HUES6 (cell line): ENCODE data around the gene ZNF579.
"Not testable (repeated sequence)": the region's sequence is repeated elsewhere in the genome, so short reads cannot be mapped to it uniquely, and the experiment has no call there.

Experiments used
- H3K27ac ChIP-seq: 2 replicates; pipeline ENCODE4 v1.7.0; 2013; ENCODE audit warnings: low read depth, mild to moderate bottlenecking, low read length, inconsistent platforms
- H3K27me3 ChIP-seq: 2 replicates; pipeline ENCODE4 v1.6.1; 2013; ENCODE audit warnings: low read length; ENCODE audit not compliant: control insufficient read depth, insufficient read depth
- H3K36me3 ChIP-seq: 2 replicates; pipeline ENCODE4 v1.6.1; 2013; ENCODE audit warnings: low read length; ENCODE audit not compliant: control insufficient read depth, insufficient read depth
- H3K4me1 ChIP-seq: 2 replicates; pipeline ENCODE4 v1.6.1; 2013; ENCODE audit warnings: low read length; ENCODE audit not compliant: control insufficient read depth, insufficient read depth
- H3K4me3 ChIP-seq: 2 replicates; pipeline ENCODE4 v1.5.1; 2013; ENCODE audit warnings: low read depth, low read length
- H3K9ac ChIP-seq: one replicate; pipeline ENCODE4 v1.6.1; 2013; ENCODE audit warnings: mild to moderate bottlenecking, low read length
- H3K9me3 ChIP-seq: 2 replicates; pipeline ENCODE4 v1.6.1; 2013; ENCODE audit warnings: low read depth, low read length; ENCODE audit not compliant: control insufficient read depth, insufficient read depth

The ZNF579 gene

DNA sequence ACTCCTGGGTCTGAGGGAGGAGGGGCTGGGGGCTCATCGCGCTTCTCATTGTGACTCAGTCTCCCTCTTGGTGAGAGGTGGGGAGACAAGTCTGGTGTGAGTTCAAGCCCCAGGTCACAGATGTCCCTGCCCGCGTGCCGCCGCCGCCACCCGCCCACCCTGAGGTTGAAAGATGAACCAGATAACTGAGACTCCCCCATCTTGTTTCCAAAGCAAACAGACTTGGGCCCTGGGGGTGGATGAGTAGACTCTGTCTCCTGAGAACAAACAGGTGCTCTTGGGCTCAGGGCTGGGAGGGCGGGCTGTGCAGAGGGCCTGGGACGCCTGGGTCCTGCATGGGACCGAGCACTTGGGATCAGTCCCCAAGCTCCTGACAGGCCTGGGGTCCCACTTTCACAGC is 44.3 kb downstream of the ZNF579 start:
- no peaks in the 10 kb centered on the region for H3K36me3 ChIP-seq
- no peak overlapping the region for H3K9ac ChIP-seq

DNA sequence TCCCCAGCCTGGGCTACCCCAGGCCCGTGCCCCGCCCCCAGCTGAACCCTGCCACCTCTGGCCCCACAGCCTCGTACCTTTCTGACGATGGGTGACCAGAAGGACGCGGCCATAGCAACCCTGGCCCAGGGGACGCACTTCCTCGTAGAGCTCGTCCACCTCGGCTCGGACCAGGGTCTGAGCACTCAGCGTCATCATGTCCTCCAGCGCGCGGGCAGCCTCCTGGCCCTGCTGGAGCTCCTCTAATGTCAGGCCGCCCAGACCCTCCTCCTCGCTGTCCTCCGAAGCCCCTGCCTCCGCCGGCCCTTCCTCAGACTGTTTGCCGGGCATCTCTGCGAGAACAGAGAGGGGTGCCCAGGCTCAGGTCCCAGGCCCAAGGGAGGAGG is 44.7 kb downstream of the ZNF579 start:
- H3K4me3 ChIP-seq = no peak overlapping the region
- H3K9ac ChIP-seq = no peak overlapping the region
- no peak overlapping the region for H3K27ac ChIP-seq
- H3K4me1 ChIP-seq = peaks cover 14% of the 10 kb centered on the region
- H3K27me3 ChIP-seq = no peaks in the 10 kb centered on the region; the same call in 1 of the 2 replicates
- no peaks in the 10 kb centered on the region for H3K36me3 ChIP-seq
- H3K9me3 ChIP-seq = no peaks in the 10 kb centered on the region

More for the DNA sequence above, 44.3 kb downstream of the ZNF579 start:
- no peak overlapping the region for H3K27ac ChIP-seq
- no peak overlapping the region for H3K4me3 ChIP-seq
- no peaks in the 10 kb centered on the region for H3K9me3 ChIP-seq
- peaks cover 14% of the 10 kb centered on the region for H3K4me1 ChIP-seq
- H3K27me3 ChIP-seq = no peaks in the 10 kb centered on the region; the same call in 1 of the 2 replicates

DNA sequence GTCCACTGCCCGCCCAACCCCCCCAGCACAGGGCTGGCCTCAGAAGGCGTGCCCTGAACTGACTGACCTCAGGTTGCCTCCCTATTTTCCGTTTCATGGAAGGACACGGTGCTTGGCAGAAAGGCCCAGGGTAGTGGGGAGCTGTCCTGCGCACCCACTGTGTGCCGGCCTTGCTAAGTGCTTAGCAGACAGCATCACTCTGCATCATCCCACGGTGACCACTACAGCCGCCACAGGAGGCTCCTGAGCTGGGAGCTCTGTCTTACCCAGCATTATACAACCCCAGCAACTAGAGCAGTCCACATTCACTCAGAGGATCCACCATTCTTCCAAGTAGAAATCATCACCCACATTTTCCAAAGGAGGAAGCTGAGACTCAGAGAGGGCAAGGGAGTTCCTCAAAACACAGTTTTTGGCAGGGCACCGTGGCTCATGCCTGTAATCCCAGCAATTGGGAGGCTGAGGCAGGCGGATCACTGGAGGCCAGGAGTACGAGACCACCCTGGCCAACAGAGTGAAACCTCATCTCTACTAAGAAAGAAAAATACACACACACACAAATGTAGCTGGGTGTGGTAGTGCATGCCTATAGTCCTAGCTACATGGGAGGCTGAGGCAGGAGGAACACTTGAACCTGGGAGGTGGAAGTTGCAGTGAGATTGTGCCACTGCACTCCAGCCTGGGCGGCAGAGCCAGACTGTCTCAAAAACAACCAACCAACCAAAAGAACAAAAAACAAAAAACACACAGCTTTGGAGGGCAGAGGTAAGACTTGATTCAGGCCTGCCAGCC is 45.3 kb downstream of the ZNF579 start:
- Histone ChIP-seq H3K27ac (no peak overlapping the region), H3K4me3 (no peak overlapping the region), H3K9ac (no peak overlapping the region), H3K9me3 (no peaks in the 10 kb centered on the region), H3K36me3 (no peaks in the 10 kb centered on the region), H3K27me3 (no peaks in the 10 kb centered on the region; the same call in 1 of the 2 replicates), H3K4me1 (peaks cover 14% of the 10 kb centered on the region)

DNA sequence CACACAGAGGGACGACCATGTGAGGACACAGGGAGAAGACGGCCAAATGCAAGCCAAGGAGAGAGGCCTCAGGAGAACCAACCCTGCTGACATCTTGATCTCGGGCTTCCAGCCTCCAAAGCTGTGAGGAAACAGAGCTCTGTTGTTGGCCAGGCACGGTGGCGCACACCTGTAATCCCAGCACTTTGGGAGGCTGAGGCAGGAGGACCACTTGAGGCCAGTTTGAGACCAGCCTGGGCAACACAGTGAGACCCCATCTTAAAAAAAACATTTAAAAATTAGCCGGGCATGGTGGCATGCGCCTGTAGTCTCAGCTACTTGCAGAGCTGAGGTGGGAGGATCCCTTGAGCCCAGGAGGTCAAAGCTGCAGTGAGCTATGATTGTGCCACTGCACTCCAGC is 46.4 kb downstream of the ZNF579 start:
- H3K4me3 ChIP-seq, H3K9me3 ChIP-seq, H3K36me3 ChIP-seq, H3K9ac ChIP-seq, H3K27me3 ChIP-seq, H3K27ac ChIP-seq: not testable (repeated sequence)
- H3K4me1 ChIP-seq = peaks cover 14% of the 10 kb centered on the region

DNA sequence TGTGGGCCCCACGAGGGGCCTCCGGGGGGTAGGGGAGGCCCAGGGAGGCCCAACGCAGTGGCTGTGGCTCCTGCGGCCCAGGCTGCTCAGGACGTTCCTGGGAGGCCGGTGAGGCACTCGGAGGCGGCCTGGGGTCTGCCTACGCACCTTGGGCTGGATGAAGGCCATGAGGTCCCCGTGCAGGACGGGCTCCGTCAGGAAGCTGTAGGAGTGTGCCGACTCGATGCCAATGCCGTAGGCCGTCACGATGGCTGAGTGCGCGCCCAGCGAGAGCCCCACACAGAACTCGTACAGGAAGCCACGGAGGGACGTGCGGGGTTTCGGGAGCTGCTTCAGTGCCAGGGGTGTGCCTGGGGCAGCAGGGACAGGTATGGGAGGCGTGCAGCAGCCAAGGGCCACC is 49.7 kb downstream of the ZNF579 start:
- Histone ChIP-seq H3K27ac (no peak overlapping the region), H3K27me3 (no peaks in the 10 kb centered on the region; the same call in 1 of the 2 replicates), H3K4me3 (no peak overlapping the region), H3K9ac (no peak overlapping the region), H3K4me1 (peaks cover 19% of the 10 kb centered on the region), H3K36me3 (no peaks in the 10 kb centered on the region), H3K9me3 (no peaks in the 10 kb centered on the region; the same call in 1 of the 2 replicates)

DNA sequence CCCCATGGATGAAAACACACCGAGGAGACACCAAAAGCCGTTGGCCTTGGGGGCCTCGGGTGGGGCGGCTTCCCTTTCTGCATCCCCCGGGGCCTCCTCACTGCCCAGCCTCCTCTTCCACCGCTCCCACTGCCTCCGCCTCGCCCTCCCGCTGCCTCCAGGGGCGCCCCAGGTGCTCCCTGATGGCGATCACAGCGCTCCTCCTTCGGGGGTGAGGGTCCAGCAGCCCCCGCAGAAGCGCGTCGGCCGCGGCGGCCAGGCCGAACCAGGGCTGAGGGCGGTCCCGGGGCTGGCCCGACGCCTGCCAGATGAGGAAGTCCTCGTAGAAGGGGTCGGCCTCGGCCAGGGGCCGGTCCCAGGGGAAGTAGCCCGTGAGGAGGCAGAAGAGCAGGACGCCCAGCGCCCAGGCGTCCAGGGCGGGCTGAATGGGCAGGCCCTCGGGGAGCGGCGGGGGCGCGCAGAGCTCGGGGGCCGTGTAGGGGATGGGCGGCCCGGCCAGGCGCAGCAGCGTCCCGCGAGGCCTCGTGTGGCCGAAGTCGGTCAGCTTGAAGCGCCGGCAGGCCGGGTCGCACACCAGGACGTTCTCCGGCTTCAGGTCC is 50.9 kb downstream of the ZNF579 start:
- H3K9ac ChIP-seq = no peak overlapping the region
- peaks cover 23% of the 10 kb centered on the region for H3K4me1 ChIP-seq
- H3K9me3 ChIP-seq = no peaks in the 10 kb centered on the region; the same call in 1 of the 2 replicates
- no peaks in the 10 kb centered on the region for H3K36me3 ChIP-seq
- H3K27me3 ChIP-seq = no peaks in the 10 kb centered on the region; the same call in 1 of the 2 replicates
- H3K27ac ChIP-seq = no peak overlapping the region
- H3K4me3 ChIP-seq = no peak overlapping the region

DNA sequence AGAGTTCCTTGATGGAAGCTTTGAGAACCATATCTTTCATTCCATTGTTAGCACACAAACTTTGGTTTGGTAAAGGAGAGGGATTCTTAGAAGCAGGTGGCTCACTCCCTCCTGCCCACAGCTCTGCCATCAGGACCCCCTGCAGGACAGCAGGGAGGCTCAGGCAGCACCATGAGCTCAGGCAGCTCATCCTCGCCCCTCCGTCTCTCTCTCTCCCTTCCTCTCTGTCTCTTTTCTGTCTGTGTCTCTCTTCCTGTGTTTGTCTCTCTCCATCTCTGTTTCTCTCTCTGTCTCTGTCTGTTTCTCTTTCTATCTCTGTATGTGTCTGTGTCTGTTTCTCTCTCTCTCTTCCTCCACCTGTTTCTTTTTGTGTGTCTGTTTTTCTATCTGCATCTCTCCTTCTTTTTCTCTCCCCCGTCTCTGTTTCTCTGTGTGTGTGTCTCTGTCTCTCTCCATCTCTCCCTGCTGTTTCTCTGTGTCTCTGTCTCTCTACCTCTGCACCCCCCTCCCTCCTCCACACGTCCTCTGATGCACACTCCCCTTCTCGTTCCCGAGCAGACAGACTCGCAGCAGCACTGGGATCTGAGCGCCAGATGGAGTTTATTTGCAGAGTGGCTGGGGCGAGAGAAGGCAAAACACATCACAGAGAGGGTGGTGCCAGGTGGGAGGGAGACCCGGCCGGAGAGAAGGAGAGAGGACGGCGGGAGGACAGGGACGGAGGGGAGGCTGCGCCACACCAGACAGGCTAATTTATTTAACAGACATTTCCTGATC is 52.4 kb downstream of the ZNF579 start:
- peak overlapping the region; percentile 19 for H3K9ac ChIP-seq
- no peaks in the 10 kb centered on the region for H3K36me3 ChIP-seq
- peak overlapping the region; percentile 25; the same call in 1 of the 2 replicates for H3K4me3 ChIP-seq
- H3K27me3 ChIP-seq = peaks cover 2% of the 10 kb centered on the region; the same call in 1 of the 2 replicates
- no peak overlapping the region for H3K27ac ChIP-seq
- H3K4me1 ChIP-seq = peaks cover 23% of the 10 kb centered on the region
- H3K9me3 ChIP-seq = no peaks in the 10 kb centered on the region; the same call in 1 of the 2 replicates

DNA sequence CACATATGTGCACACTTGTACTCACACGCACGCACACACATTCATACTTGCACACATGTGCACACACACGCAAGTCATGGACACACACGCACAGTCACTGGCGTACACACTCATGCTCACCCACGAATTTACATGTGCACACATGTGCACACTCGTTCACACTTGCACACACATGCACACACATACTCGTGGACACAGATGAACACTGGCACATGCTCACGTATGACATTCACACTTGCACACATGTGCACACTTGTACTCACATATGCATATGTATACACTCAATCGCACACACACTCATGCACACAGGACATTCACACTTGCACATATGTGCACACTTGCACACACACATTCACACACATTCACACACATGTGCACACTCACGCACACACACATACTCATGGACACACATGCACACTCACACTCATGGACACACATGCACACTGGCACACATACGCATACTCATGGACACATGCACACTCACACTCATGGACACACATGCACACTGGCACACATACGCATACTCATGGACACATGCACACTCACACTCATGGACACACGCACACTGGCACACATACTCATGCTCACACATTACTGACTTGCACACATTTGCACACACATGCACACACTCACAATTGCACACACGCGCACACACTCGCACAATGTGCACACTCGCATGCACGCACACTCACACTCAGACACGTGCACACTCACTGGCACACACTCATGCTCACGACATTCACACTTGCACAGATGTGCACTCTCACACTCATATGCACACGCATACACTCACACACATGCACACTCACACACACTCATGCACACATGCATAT is 53.2 kb downstream of the ZNF579 start:
- no peaks in the 10 kb centered on the region; the same call in 1 of the 2 replicates for H3K9me3 ChIP-seq
- no peaks in the 10 kb centered on the region for H3K36me3 ChIP-seq
- H3K27ac ChIP-seq = no peak overlapping the region
- no peak overlapping the region for H3K4me3 ChIP-seq
- peaks cover 23% of the 10 kb centered on the region for H3K4me1 ChIP-seq
- peaks cover 2% of the 10 kb centered on the region; the same call in 1 of the 2 replicates for H3K27me3 ChIP-seq
- no peak overlapping the region for H3K9ac ChIP-seq
